ENCODE data around the gene ABHD2.

Gene ABHD2

GRCh38 chr15:89161666-89162065 lies 73.4 kb downstream of the ABHD2 start:
- DNase-seq (ENCODE audit: low read depth in 3 of 3, low spot score in 1 of 3), result no peak

GRCh38 chr15:89163271-89164055 lies 75.2 kb downstream of the ABHD2 start:
- DNase-seq (ENCODE audit: low read depth in 3 of 3, low spot score in 1 of 3), result no peak

- no peak for DNase-seq (ENCODE audit: low read depth in 3 of 3, low spot score in 1 of 3)
Observed at GRCh38 chr15:89164712-89165211, 76.5 kb downstream of the ABHD2 start.

- DNase-seq (ENCODE audit: low read depth in 3 of 3, low spot score in 1 of 3), result no peak
Observed at GRCh38 chr15:89165677-89166076, 77.4 kb downstream of the ABHD2 start.

GRCh38 chr15:89167267-89168176 lies 79.3 kb downstream of the ABHD2 start:
- DNase-seq (ENCODE audit: low read depth in 3 of 3, low spot score in 1 of 3), result peak in 1 of 3 donors; percentile 46

- DNase-seq (ENCODE audit: low read depth in 3 of 3, low spot score in 1 of 3), result no peak
Observed at GRCh38 chr15:89168316-89168833, 80.1 kb downstream of the ABHD2 start.

GRCh38 chr15:89170364-89170763 lies 82.1 kb downstream of the ABHD2 start:
- no peak for DNase-seq (ENCODE audit: low read depth in 3 of 3, low spot score in 1 of 3)

- DNase-seq (ENCODE audit: low read depth in 3 of 3, low spot score in 1 of 3), result no peak
Observed at GRCh38 chr15:89171136-89172072, 83.1 kb downstream of the ABHD2 start.

GRCh38 chr15:89172921-89173320 lies 84.7 kb downstream of the ABHD2 start:
- DNase-seq (ENCODE audit: low read depth in 3 of 3, low spot score in 1 of 3), result no peak

- DNase-seq (ENCODE audit: low read depth in 3 of 3, low spot score in 1 of 3), result no peak
Observed at GRCh38 chr15:89174476-89174875, 86.2 kb downstream of the ABHD2 start.

GRCh38 chr15:89175617-89176191 lies 87.4 kb downstream of the ABHD2 start:
- DNase-seq (ENCODE audit: low read depth in 3 of 3, low spot score in 1 of 3), result no peak

- DNase-seq (ENCODE audit: low read depth in 3 of 3, low spot score in 1 of 3), result no peak
Observed at GRCh38 chr15:89177116-89177515, 88.9 kb downstream of the ABHD2 start.

- peak in 2 of 3 donors; percentile 18 to 43 for DNase-seq (ENCODE audit: low read depth in 3 of 3, low spot score in 1 of 3)
Observed at GRCh38 chr15:89177633-89178306, 89.5 kb downstream of the ABHD2 start.

- no peak for DNase-seq (ENCODE audit: low read depth in 3 of 3, low spot score in 1 of 3)
Observed at GRCh38 chr15:89178307-89178977, 90.2 kb downstream of the ABHD2 start.

- DNase-seq (ENCODE audit: low read depth in 3 of 3, low spot score in 1 of 3), result no peak
Observed at GRCh38 chr15:89179966-89180875, 92.0 kb downstream of the ABHD2 start.

GRCh38 chr15:89184357-89184756 lies 96.1 kb downstream of the ABHD2 start:
- no peak for DNase-seq (ENCODE audit: low read depth in 3 of 3, low spot score in 1 of 3)

GRCh38 chr15:89184886-89185526 lies 96.8 kb downstream of the ABHD2 start:
- DNase-seq (ENCODE audit: low read depth in 3 of 3, low spot score in 1 of 3), result no peak

- DNase-seq (ENCODE audit: low read depth in 3 of 3, low spot score in 1 of 3), result no peak
Observed at GRCh38 chr15:89186803-89187202, 98.5 kb downstream of the ABHD2 start.

Data from stimulated activated CD4-positive, alpha-beta T cell treated with anti-CD3 and anti-CD28 coated beads, TNF-alpha, amount 100 ng/mL, for 1 hour (primary cell).